Brain microvascular endothelial cell (primary cell): ENCODE results near the gene OAS1.

Experiments used
- DNase-seq: peaks from one replicate; pipeline ENCODE4 v3.0.0-alpha.2; 2020
- H3K27ac ChIP-seq: fragments of 250-450 bp; sonication (Bioruptor Pico); 2 replicates; pipeline ENCODE4 v1.5.1; 2020; ENCODE audit warnings: mild to moderate bottlenecking, moderate library complexity
- H3K27me3 ChIP-seq: fragments of 250-450 bp; sonication (Bioruptor Pico); replicated peaks from 2 replicates; pipeline ENCODE4 v1.5.1; 2020; ENCODE audit warnings: mild to moderate bottlenecking
- H3K36me3 ChIP-seq: fragments of 250-450 bp; sonication (Bioruptor Pico); replicated peaks from 2 replicates; pipeline ENCODE4 v1.5.1; 2020; ENCODE audit warnings: mild to moderate bottlenecking
- H3K4me3 ChIP-seq: 2 replicates; pipeline ENCODE4 v1.5.1; 2011; ENCODE audit warnings: low read depth, mild to moderate bottlenecking, control low read depth, low read length, moderate library complexity
- in situ Hi-C: cut with HindIII; loops from 2 replicates; pipeline ENCODE4 v1.10.0; 2017; ENCODE audit warnings: low sequenced_read_pairs, low pct_ligation_motif_present
- TF ChIP-seq, protein P1 (sequence below): IDR thresholded peaks from 2 replicates; pipeline ENCODE4 v1.5.1; 2011; ENCODE audit warnings: low read depth, mild to moderate bottlenecking, moderate library complexity, low read length, control low read depth, inconsistent platforms; ENCODE audit errors: missing control alignments

The OAS1 gene

DNA sequence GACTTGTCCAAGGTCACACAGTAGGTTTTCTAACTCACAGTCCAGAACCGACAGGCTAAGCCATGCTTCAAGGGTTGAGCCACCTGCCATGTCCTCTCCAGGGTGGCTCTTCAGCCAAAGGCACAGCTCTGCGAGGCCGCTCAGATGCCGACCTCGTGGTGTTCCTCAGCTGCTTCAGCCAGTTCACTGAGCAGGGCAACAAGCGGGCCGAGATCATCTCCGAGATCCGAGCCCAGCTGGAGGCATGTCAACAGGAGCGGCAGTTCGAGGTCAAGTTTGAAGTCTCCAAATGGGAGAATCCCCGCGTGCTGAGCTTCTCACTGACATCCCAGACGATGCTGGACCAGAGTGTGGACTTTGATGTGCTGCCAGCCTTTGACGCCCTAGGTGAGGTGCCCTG is 58.9 kb downstream of the OAS1 start:
- Histone ChIP-seq H3K27ac (no peak overlapping the region), H3K27me3 (no peaks in the 10 kb centered on the region), H3K36me3 (no peaks in the 10 kb centered on the region), H3K4me3 (no peak overlapping the region)
- DNase-seq: no peak
- in situ Hi-C loops: no loop called here
- TF ChIP-seq, protein P1, sequence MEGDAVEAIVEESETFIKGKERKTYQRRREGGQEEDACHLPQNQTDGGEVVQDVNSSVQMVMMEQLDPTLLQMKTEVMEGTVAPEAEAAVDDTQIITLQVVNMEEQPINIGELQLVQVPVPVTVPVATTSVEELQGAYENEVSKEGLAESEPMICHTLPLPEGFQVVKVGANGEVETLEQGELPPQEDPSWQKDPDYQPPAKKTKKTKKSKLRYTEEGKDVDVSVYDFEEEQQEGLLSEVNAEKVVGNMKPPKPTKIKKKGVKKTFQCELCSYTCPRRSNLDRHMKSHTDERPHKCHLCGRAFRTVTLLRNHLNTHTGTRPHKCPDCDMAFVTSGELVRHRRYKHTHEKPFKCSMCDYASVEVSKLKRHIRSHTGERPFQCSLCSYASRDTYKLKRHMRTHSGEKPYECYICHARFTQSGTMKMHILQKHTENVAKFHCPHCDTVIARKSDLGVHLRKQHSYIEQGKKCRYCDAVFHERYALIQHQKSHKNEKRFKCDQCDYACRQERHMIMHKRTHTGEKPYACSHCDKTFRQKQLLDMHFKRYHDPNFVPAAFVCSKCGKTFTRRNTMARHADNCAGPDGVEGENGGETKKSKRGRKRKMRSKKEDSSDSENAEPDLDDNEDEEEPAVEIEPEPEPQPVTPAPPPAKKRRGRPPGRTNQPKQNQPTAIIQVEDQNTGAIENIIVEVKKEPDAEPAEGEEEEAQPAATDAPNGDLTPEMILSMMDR: no peak

DNA sequence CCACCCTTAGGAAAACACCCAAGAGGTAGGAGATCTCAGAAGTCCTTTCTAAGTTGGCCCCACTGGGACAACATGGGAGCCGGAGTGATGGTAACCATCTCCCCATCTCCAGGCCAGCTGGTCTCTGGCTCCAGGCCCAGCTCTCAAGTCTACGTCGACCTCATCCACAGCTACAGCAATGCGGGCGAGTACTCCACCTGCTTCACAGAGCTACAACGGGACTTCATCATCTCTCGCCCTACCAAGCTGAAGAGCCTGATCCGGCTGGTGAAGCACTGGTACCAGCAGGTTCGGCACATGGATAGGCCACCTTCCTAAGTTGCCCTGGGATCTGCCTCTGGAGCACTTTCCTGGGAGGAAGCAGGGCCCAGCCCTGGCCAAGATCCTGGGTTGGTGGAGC is 60.5 kb downstream of the OAS1 start:
- DNase-seq: no peak
- Histone ChIP-seq H3K4me3 (no peak overlapping the region), H3K27ac (no peak overlapping the region), H3K27me3 (no peaks in the 10 kb centered on the region), H3K36me3 (no peaks in the 10 kb centered on the region)
- TF ChIP-seq, protein P1: no peak
- in situ Hi-C loops: no loop called here

DNA sequence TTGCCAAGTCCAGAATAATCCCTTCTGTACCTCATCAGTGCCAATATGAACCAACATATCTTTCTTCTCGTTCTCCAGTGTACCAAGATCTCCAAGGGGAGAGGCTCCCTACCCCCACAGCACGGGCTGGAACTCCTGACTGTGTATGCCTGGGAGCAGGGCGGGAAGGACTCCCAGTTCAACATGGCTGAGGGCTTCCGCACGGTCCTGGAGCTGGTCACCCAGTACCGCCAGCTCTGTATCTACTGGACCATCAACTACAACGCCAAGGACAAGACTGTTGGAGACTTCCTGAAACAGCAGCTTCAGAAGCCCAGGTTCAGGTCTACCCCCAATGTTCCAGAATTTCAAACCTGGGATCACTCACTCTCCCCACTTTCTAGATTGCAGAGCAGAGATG is 61.1 kb downstream of the OAS1 start:
- in situ Hi-C loops: no loop called here
- TF ChIP-seq, protein P1: no peak
- DNase-seq: no peak
- H3K27me3 ChIP-seq: no peaks in the 10 kb centered on the region
- no peak overlapping the region for H3K27ac ChIP-seq
- no peaks in the 10 kb centered on the region for H3K36me3 ChIP-seq
- no peak overlapping the region for H3K4me3 ChIP-seq
